Iris pigment epithelial cell (primary cell): ENCODE measurements around the gene CD200.
A peak's percentile ranks its signal among the peaks of the same experiment; 100 is the strongest.
"Not testable (repeated sequence)": the region's sequence is repeated elsewhere in the genome, so short reads cannot be mapped to it uniquely, and the experiment has no call there.

ENCODE experiments used
- DNase-seq: peaks from one replicate; pipeline ENCODE4 v3.0.0-alpha.2; 2011; ENCODE audit warnings: low read depth

Gene CD200

GRCh38 chr3:112390783-112391641, 58.1 kb downstream of the CD200 start:
- peak; percentile 98 for DNase-seq

GRCh38 chr3:112391648-112392047, 58.7 kb downstream of the CD200 start:
- no peak for DNase-seq

- DNase-seq, result no peak
These were observed 59.7 kb downstream of the CD200 start for GRCh38 chr3:112392393-112393359.

- no peak for DNase-seq
These were observed 60.4 kb downstream of the CD200 start for GRCh38 chr3:112393360-112393728.

GRCh38 chr3:112394003-112394640, 61.2 kb downstream of the CD200 start:
- DNase-seq, result peak; percentile 51

GRCh38 chr3:112395181-112395895, 62.4 kb downstream of the CD200 start:
- DNase-seq, result no peak

GRCh38 chr3:112395896-112396290, 62.9 kb downstream of the CD200 start:
- DNase-seq, result no peak

- DNase-seq, result no peak
These were observed 64.6 kb downstream of the CD200 start for GRCh38 chr3:112397556-112397955.

GRCh38 chr3:112399064-112399463, 66.1 kb downstream of the CD200 start:
- no peak for DNase-seq

GRCh38 chr3:112399554-112399953, 66.6 kb downstream of the CD200 start:
- DNase-seq, result not testable (repeated sequence)

GRCh38 chr3:112400317-112400716, 67.4 kb downstream of the CD200 start:
- DNase-seq, result not testable (repeated sequence)

GRCh38 chr3:112401617-112402016, 68.7 kb downstream of the CD200 start:
- no peak for DNase-seq

- no peak for DNase-seq
These were observed 70.1 kb downstream of the CD200 start for GRCh38 chr3:112403103-112403502.

GRCh38 chr3:112404924-112405549, 72.1 kb downstream of the CD200 start:
- not testable (repeated sequence) for DNase-seq

- no peak for DNase-seq
These were observed 72.9 kb downstream of the CD200 start for GRCh38 chr3:112405845-112406244.

GRCh38 chr3:112407214-112407887, 74.4 kb downstream of the CD200 start:
- no peak for DNase-seq

GRCh38 chr3:112407888-112408702, 75.1 kb downstream of the CD200 start:
- no peak for DNase-seq

GRCh38 chr3:112409041-112409440, 76.1 kb downstream of the CD200 start:
- no peak for DNase-seq

GRCh38 chr3:112411425-112411824, 78.5 kb downstream of the CD200 start:
- DNase-seq, result no peak
